K562 (cell line): ENCODE results near the gene SUMO3. TPM values are rescaled to one million over a fixed set of nuclear protein-coding genes. Genes with fewer than 3 reads are reported as not detected.
A peak's percentile ranks its signal among the peaks of the same experiment; 100 is the strongest.

ENCODE experiments used
- CHD4 ChIP-seq: fragments of 200-600 bp; sonication (generic); IDR thresholded peaks from 3 replicates; pipeline ENCODE4 v1.6.1; 2012; ENCODE audit warnings: low read depth, mild to moderate bottlenecking, mixed read lengths, low read length, inconsistent platforms; ENCODE audit not compliant: insufficient read depth, insufficient replicate concordance, poor library complexity, severe bottlenecking
- ESRRA ChIP-seq: fragments of 450-650 bp; IDR thresholded peaks from 2 replicates; pipeline ENCODE4 v1.6.1; 2014; ENCODE audit warnings: low read depth, mild to moderate bottlenecking, moderate library complexity, borderline replicate concordance
- IRF9 ChIP-seq: fragments of 450-650 bp; IDR thresholded peaks from 2 replicates; pipeline ENCODE4 v1.6.1; 2016; ENCODE audit warnings: missing biosample characterization, missing genetic modification characterization
- NRF1 ChIP-seq, 2 experiments: fragments of 450-650 bp; IDR thresholded peaks in 1 of 2; conservative IDR thresholded peaks in 1 of 2; 2 replicates each; pipeline ENCODE4 v1.6.1; 2014; ENCODE audit warnings: mild to moderate bottlenecking in 2 of 2
- RAD51 ChIP-seq: fragments of 450-650 bp; IDR thresholded peaks from 2 replicates; pipeline ENCODE4 v1.7.1; 2016; ENCODE audit warnings: low read depth, mild to moderate bottlenecking, borderline replicate concordance
- SNIP1 ChIP-seq: fragments of 450-650 bp; IDR thresholded peaks from 2 replicates; pipeline ENCODE4 v1.7.1; 2017; ENCODE audit warnings: low read depth, mild to moderate bottlenecking
- SP1 ChIP-seq: sonication (generic); formaldehyde crosslinking; IDR thresholded peaks from 2 replicates; pipeline ENCODE4 v1.8.1; 2022; ENCODE audit warnings: mild to moderate bottlenecking, missing genetic modification reagents
- ZNF311 ChIP-seq: fragments of 250-450 bp; sonication (Bioruptor Pico); IDR thresholded peaks from 2 replicates; pipeline ENCODE4 v1.4.0; 2020; ENCODE audit warnings: mild to moderate bottlenecking, moderate library complexity
- ZNF740 ChIP-seq, 3 experiments: fragments of 200-800 bp in 1 of 3; sonication (Bioruptor generic) in 1 of 3; sonication (generic) in 1 of 3; formaldehyde crosslinking in 1 of 3; IDR thresholded peaks; 2 replicates each; pipeline versions ENCODE4 v1.6.1 to v1.8.0; 2016 to 2022; ENCODE audit warnings: mild to moderate bottlenecking in 2 of 3, missing compliant biosample characterization in 2 of 3, missing genetic modification characterization in 2 of 3, missing genetic modification reagents in 1 of 3
- ZNF766 ChIP-seq: fragments of 200-800 bp; sonication (Bioruptor generic); conservative IDR thresholded peaks from 2 replicates; pipeline ENCODE4 v1.6.1; 2016; ENCODE audit warnings: missing genetic modification characterization, missing compliant biosample characterization
- polyA plus RNA-seq, 8 experiments: library from polyadenylated mRNA; depleted of rRNA in 4 of 8; stranded (reverse) in 5 of 8; unstranded in 3 of 8; fragments of >200 nt; fragmentation: Nextera tagmentation in 2 of 8; fragmentation: Illumina TruSeq in 1 of 8; extraction: Ambion mirVana in 2 of 8; extraction: Trizol in 1 of 8; gene quantifications; 2 replicates each; pipeline versions ENCODE4 v1.2.1 to v1.2.3, GENCODE V29; 2011 to 2014; ENCODE audit warnings: inconsistent platforms in 1 of 8, missing spikeins in 1 of 8
- total RNA-seq, 7 experiments: library from RNA; depleted of rRNA in 6 of 7; stranded (reverse); fragments of >200 nt in 6 of 7; fragmentation: Illumina TruSeq in 2 of 7; extraction: Trizol in 2 of 7; gene quantifications; 2 replicates each; pipeline versions ENCODE4 v1.2.1 to v1.2.3, GENCODE V29; 2011 to 2021; ENCODE audit warnings: low replicate concordance in 1 of 7
- TF ChIP-seq, protein P1 (sequence below): fragments of 200-600 bp; sonication (generic); IDR thresholded peaks from one replicate; pipeline ENCODE4 v1.6.1; 2012; ENCODE audit warnings: mild to moderate bottlenecking, low read depth, low read length, inconsistent platforms
- TF ChIP-seq, protein P2 (sequence below), 2 experiments: fragments of 450-650 bp; conservative IDR thresholded peaks; 2 replicates each; pipeline ENCODE4 v1.6.1; 2017; ENCODE audit warnings: mild to moderate bottlenecking in 2 of 2, moderate library complexity in 2 of 2

The SUMO3 gene
- total and polyA plus RNA-seq, 9 of the 15 experiments (the other 6 are each of a cell fraction or from before 2014, with no cell fraction given), result 13.9 to 143 (median 113) TPM

GRCh38 chr21:44797775-44798174 is 20.1 kb downstream of the SUMO3 start (continued):
- TF ChIP-seq, protein P1, sequence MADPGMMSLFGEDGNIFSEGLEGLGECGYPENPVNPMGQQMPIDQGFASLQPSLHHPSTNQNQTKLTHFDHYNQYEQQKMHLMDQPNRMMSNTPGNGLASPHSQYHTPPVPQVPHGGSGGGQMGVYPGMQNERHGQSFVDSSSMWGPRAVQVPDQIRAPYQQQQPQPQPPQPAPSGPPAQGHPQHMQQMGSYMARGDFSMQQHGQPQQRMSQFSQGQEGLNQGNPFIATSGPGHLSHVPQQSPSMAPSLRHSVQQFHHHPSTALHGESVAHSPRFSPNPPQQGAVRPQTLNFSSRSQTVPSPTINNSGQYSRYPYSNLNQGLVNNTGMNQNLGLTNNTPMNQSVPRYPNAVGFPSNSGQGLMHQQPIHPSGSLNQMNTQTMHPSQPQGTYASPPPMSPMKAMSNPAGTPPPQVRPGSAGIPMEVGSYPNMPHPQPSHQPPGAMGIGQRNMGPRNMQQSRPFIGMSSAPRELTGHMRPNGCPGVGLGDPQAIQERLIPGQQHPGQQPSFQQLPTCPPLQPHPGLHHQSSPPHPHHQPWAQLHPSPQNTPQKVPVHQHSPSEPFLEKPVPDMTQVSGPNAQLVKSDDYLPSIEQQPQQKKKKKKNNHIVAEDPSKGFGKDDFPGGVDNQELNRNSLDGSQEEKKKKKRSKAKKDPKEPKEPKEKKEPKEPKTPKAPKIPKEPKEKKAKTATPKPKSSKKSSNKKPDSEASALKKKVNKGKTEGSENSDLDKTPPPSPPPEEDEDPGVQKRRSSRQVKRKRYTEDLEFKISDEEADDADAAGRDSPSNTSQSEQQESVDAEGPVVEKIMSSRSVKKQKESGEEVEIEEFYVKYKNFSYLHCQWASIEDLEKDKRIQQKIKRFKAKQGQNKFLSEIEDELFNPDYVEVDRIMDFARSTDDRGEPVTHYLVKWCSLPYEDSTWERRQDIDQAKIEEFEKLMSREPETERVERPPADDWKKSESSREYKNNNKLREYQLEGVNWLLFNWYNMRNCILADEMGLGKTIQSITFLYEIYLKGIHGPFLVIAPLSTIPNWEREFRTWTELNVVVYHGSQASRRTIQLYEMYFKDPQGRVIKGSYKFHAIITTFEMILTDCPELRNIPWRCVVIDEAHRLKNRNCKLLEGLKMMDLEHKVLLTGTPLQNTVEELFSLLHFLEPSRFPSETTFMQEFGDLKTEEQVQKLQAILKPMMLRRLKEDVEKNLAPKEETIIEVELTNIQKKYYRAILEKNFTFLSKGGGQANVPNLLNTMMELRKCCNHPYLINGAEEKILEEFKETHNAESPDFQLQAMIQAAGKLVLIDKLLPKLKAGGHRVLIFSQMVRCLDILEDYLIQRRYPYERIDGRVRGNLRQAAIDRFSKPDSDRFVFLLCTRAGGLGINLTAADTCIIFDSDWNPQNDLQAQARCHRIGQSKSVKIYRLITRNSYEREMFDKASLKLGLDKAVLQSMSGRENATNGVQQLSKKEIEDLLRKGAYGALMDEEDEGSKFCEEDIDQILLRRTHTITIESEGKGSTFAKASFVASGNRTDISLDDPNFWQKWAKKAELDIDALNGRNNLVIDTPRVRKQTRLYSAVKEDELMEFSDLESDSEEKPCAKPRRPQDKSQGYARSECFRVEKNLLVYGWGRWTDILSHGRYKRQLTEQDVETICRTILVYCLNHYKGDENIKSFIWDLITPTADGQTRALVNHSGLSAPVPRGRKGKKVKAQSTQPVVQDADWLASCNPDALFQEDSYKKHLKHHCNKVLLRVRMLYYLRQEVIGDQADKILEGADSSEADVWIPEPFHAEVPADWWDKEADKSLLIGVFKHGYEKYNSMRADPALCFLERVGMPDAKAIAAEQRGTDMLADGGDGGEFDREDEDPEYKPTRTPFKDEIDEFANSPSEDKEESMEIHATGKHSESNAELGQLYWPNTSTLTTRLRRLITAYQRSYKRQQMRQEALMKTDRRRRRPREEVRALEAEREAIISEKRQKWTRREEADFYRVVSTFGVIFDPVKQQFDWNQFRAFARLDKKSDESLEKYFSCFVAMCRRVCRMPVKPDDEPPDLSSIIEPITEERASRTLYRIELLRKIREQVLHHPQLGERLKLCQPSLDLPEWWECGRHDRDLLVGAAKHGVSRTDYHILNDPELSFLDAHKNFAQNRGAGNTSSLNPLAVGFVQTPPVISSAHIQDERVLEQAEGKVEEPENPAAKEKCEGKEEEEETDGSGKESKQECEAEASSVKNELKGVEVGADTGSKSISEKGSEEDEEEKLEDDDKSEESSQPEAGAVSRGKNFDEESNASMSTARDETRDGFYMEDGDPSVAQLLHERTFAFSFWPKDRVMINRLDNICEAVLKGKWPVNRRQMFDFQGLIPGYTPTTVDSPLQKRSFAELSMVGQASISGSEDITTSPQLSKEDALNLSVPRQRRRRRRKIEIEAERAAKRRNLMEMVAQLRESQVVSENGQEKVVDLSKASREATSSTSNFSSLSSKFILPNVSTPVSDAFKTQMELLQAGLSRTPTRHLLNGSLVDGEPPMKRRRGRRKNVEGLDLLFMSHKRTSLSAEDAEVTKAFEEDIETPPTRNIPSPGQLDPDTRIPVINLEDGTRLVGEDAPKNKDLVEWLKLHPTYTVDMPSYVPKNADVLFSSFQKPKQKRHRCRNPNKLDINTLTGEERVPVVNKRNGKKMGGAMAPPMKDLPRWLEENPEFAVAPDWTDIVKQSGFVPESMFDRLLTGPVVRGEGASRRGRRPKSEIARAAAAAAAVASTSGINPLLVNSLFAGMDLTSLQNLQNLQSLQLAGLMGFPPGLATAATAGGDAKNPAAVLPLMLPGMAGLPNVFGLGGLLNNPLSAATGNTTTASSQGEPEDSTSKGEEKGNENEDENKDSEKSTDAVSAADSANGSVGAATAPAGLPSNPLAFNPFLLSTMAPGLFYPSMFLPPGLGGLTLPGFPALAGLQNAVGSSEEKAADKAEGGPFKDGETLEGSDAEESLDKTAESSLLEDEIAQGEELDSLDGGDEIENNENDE, result no peak
- no peak for TF ChIP-seq CHD4
- TF ChIP-seq ESRRA, result no peak
- TF ChIP-seq NRF1 (conservative IDR thresholded peaks at IDR 0.05 in 1 of 2, IDR thresholded peaks at IDR 0.05 in 1 of 2), result no peak
- no peak for TF ChIP-seq ZNF740 (CRISPR knock-in tag; IDR thresholded peaks at IDR 0.05)
- TF ChIP-seq ZNF740 (tag; IDR thresholded peaks at IDR 0.05), result peak in 1 of 2 experiments; percentile 38; a peak in 1 of 4 replicates
- TF ChIP-seq IRF9, result peak; percentile 79
- TF ChIP-seq ZNF311, result peak; percentile 70; the same call in 1 of the 2 replicates
- no peak for TF ChIP-seq SP1
- TF ChIP-seq ZNF766 (CRISPR knock-in tag), result no peak
- no peak for TF ChIP-seq SNIP1
- TF ChIP-seq, protein P2, sequence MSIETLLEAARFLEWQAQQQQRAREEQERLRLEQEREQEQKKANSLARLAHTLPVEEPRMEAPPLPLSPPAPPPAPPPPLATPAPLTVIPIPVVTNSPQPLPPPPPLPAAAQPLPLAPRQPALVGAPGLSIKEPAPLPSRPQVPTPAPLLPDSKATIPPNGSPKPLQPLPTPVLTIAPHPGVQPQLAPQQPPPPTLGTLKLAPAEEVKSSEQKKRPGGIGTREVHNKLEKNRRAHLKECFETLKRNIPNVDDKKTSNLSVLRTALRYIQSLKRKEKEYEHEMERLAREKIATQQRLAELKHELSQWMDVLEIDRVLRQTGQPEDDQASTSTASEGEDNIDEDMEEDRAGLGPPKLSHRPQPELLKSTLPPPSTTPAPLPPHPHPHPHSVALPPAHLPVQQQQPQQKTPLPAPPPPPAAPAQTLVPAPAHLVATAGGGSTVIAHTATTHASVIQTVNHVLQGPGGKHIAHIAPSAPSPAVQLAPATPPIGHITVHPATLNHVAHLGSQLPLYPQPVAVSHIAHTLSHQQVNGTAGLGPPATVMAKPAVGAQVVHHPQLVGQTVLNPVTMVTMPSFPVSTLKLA (conservative IDR thresholded peaks at IDR 0.05), result no peak
- no peak for TF ChIP-seq RAD51
